GM23248 (cell line): Measurements from ENCODE around the gene AP4E1. TPM values are rescaled to one million over a fixed set of nuclear protein-coding genes. Genes with fewer than 3 reads are reported as not detected.

Experiments used
- DNase-seq: peaks from one replicate; pipeline ENCODE4 v3.0.0-alpha.2; 2015
- H2AFZ ChIP-seq: fragments of 200-600 bp; sonication (generic); 2 replicates; pipeline ENCODE4 v1.6.1; 2016; ENCODE audit warnings: antibody characterized with exemption
- H3F3A ChIP-seq: fragments of 200-600 bp; sonication (generic); 2 replicates; pipeline ENCODE4 v1.6.1; 2016; ENCODE audit warnings: mild to moderate bottlenecking, antibody characterized with exemption, mixed run types; ENCODE audit not compliant: insufficient read depth
- H3K27ac ChIP-seq: fragments of 200-600 bp; sonication (generic); 2 replicates; pipeline ENCODE4 v1.5.1; 2016; ENCODE audit warnings: mild to moderate bottlenecking
- H3K27me3 ChIP-seq: fragments of 200-600 bp; sonication (generic); replicated peaks from 2 replicates; pipeline ENCODE4 v1.6.1; 2016; ENCODE audit warnings: mild to moderate bottlenecking; ENCODE audit not compliant: insufficient read depth
- H3K36me3 ChIP-seq: fragments of 200-600 bp; sonication (generic); 2 replicates; pipeline ENCODE4 v1.6.1; 2016; ENCODE audit warnings: low read depth, mild to moderate bottlenecking
- H3K4me1 ChIP-seq: fragments of 200-600 bp; sonication (generic); 2 replicates; pipeline ENCODE4 v1.6.1; 2016; ENCODE audit warnings: mild to moderate bottlenecking; ENCODE audit not compliant: insufficient read depth
- H3K4me2 ChIP-seq: fragments of 200-600 bp; sonication (generic); one replicate; pipeline ENCODE4 v1.6.1; 2016; ENCODE audit warnings: mild to moderate bottlenecking; ENCODE audit not compliant: unreplicated experiment
- H3K4me3 ChIP-seq: fragments of 200-600 bp; sonication (generic); 2 replicates; pipeline ENCODE4 v1.5.1; 2016; ENCODE audit warnings: mild to moderate bottlenecking
- H3K79me2 ChIP-seq: fragments of 200-600 bp; sonication (generic); 2 replicates; pipeline ENCODE4 v1.6.1; 2016; ENCODE audit warnings: mild to moderate bottlenecking; ENCODE audit not compliant: insufficient read depth
- H3K9ac ChIP-seq: fragments of 200-600 bp; sonication (generic); 2 replicates; pipeline ENCODE4 v1.6.1; 2016; ENCODE audit warnings: mild to moderate bottlenecking
- H3K9me2 ChIP-seq: fragments of 200-600 bp; sonication (generic); 2 replicates; pipeline ENCODE4 v1.6.1; 2016; ENCODE audit warnings: mixed run types, mild to moderate bottlenecking, moderate library complexity; ENCODE audit not compliant: insufficient read depth
- H3K9me3 ChIP-seq: fragments of 200-600 bp; sonication (generic); one replicate; pipeline ENCODE4 v1.6.1; 2017; ENCODE audit warnings: low read depth
- H4K20me1 ChIP-seq: fragments of 200-600 bp; sonication (generic); 2 replicates; pipeline ENCODE4 v1.6.0; 2016; ENCODE audit not compliant: insufficient read depth
- EZH2 ChIP-seq: fragments of 200-600 bp; sonication (generic); IDR thresholded peaks from 2 replicates; pipeline ENCODE4 v1.6.1; 2018; ENCODE audit warnings: antibody characterized with exemption, mild to moderate bottlenecking; ENCODE audit not compliant: insufficient read depth, poor library complexity, severe bottlenecking
- EZH2phosphoT487 ChIP-seq: fragments of 200-600 bp; sonication (generic); IDR thresholded peaks from 2 replicates; pipeline ENCODE4 v1.6.1; 2018; ENCODE audit warnings: antibody characterized with exemption, moderate library complexity, mild to moderate bottlenecking, low read depth; ENCODE audit not compliant: insufficient read depth
- WGBS, 2 experiments: methylation state at CpG; one replicate each; pipeline ENCODE4 v1.1.6; 2015 to 2017; ENCODE audit warnings: low lambda C conversion rate in 2 of 2, low coverage in 1 of 2; ENCODE audit errors: missing lambda C conversion rate in 2 of 2; 5-methylcytosine and 5-hydroxymethylcytosine counted together
- in situ Hi-C: fragments of 300-500 bp; cut with MboI; formaldehyde crosslinking; loops from 2 replicates; pipeline ENCODE4 v1.15.0; 2020
- polyA plus RNA-seq: library from polyadenylated mRNA; unstranded; fragments of >200 nt; fragmentation: Nextera tagmentation; extraction: Ambion mirVana; gene quantifications from 2 replicates; pipeline ENCODE4 v1.2.1, GENCODE V29; 2016
- total RNA-seq: library from RNA; depleted of rRNA; stranded (reverse); fragments of >200 nt; shearing (Covaris generic); gene quantifications from 2 replicates; pipeline ENCODE4 v1.2.3, GENCODE V29; 2014

Gene AP4E1
- total and polyA plus RNA-seq, 2 experiments from 2014 or later: 6.2 to 15.0 TPM

DNA sequence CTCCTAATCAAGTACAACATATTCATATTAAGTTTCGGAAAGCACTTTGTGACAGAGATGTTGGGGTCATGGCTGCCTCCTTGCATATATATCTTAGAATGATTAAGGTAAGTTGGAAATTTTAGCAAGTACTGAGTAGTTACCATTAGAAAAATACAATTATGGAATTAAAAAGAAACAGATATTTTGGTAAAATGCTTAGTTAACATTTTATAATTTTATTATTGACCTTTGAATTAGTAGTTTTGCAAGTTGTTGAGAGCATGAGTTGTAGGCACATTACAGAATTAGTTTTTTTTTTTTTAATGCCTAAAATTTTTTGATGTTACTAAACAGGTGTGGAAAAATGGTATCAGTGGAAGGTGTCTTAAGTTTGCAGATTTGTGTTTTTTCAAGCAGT, 20.6 kb downstream of the AP4E1 start:
- H3K4me3 ChIP-seq: no peak overlapping the region
- no peaks in the 10 kb centered on the region for H3K79me2 ChIP-seq
- peaks cover 62% of the 10 kb centered on the region for H3K36me3 ChIP-seq
- no peak overlapping the region for H3K27ac ChIP-seq
- H4K20me1 ChIP-seq: no peaks in the 10 kb centered on the region
- in situ Hi-C loops: loop anchor here (25.0 kb wide), 1 partner anchor 458 kb away; no protein-coding TSS in a partner anchor
- H3K9me3 ChIP-seq: no peaks in the 10 kb centered on the region
- WGBS, 2 experiments: 98 to 100% methylated on average over 1 of the region's 1 CpG
- H2AFZ ChIP-seq: no peak overlapping the region
- DNase-seq: no peak
- H3F3A ChIP-seq: no peaks in the 10 kb centered on the region
- no peaks in the 10 kb centered on the region for H3K9me2 ChIP-seq
- no peak overlapping the region for H3K9ac ChIP-seq
- H3K27me3 ChIP-seq: no peaks in the 10 kb centered on the region
- H3K4me1 ChIP-seq: no peaks in the 10 kb centered on the region
- no peak overlapping the region for H3K4me2 ChIP-seq
- TF ChIP-seq EZH2: no peak
- no peak for TF ChIP-seq EZH2phosphoT487

- WGBS, 2 experiments: 94 to 100% methylated on average over 1 of the region's 1 CpG
- no peaks in the 10 kb centered on the region for H3K27me3 ChIP-seq
- in situ Hi-C loops: loop anchor here (25.0 kb wide), 1 partner anchor 457 kb away; no protein-coding TSS in a partner anchor
Measured at GRCh38 chr15:50930792-50931191, 22.3 kb downstream of the AP4E1 start.

DNA sequence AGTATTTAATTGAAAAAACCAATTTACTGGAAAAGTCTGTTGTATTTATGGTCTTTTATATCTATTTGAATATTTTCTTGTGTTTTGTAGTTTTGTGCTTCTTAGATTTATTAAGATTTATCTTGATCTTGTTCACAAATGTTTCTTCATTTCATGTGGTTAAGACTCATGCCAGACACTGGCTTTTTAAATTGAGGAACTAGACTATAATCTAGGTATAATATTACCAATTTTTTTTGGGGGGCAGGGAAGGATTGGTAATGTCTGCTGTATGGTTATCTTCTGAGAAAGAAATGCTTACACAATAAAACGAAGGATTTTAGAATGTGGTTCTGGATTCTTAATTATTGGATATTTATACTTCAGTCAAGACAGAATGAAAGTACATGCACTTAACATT, 24.9 kb downstream of the AP4E1 start:
- H3F3A ChIP-seq: no peaks in the 10 kb centered on the region
- TF ChIP-seq EZH2phosphoT487: no peak
- TF ChIP-seq EZH2: no peak
- no peaks in the 10 kb centered on the region for H3K27me3 ChIP-seq
- H3K9me3 ChIP-seq: no peaks in the 10 kb centered on the region
- H3K4me1 ChIP-seq: no peaks in the 10 kb centered on the region
- H3K4me2 ChIP-seq: no peak overlapping the region
- no peak overlapping the region for H3K27ac ChIP-seq
- no peak overlapping the region for H3K4me3 ChIP-seq
- no peaks in the 10 kb centered on the region for H4K20me1 ChIP-seq
- H2AFZ ChIP-seq: no peak overlapping the region
- no peak overlapping the region for H3K9ac ChIP-seq
- in situ Hi-C loops: loop anchor here (25.0 kb wide), 1 partner anchor 454 kb away; no protein-coding TSS in a partner anchor
- no peaks in the 10 kb centered on the region for H3K79me2 ChIP-seq
- no peak for DNase-seq
- peaks cover 45% of the 10 kb centered on the region for H3K36me3 ChIP-seq
- 90 to 100% methylated on average over 1 of the region's 1 CpG for WGBS, 2 experiments
- H3K9me2 ChIP-seq: no peaks in the 10 kb centered on the region

More at GRCh38 chr15:50930792-50931191, 22.3 kb downstream of the AP4E1 start:
- H3K36me3 ChIP-seq: peaks cover 63% of the 10 kb centered on the region
- H3K9me2 ChIP-seq: no peaks in the 10 kb centered on the region
- no peak overlapping the region for H3K27ac ChIP-seq
- H3K9me3 ChIP-seq: no peaks in the 10 kb centered on the region
- H3K4me2 ChIP-seq: no peak overlapping the region
- no peak overlapping the region for H3K4me3 ChIP-seq
- H4K20me1 ChIP-seq: no peaks in the 10 kb centered on the region
- no peak overlapping the region for H2AFZ ChIP-seq
- H3K9ac ChIP-seq: no peak overlapping the region
- no peaks in the 10 kb centered on the region for H3F3A ChIP-seq
- TF ChIP-seq EZH2 (no peak), EZH2phosphoT487 (no peak)
- H3K4me1 ChIP-seq: no peaks in the 10 kb centered on the region
- no peak for DNase-seq
- H3K79me2 ChIP-seq: no peaks in the 10 kb centered on the region

DNA sequence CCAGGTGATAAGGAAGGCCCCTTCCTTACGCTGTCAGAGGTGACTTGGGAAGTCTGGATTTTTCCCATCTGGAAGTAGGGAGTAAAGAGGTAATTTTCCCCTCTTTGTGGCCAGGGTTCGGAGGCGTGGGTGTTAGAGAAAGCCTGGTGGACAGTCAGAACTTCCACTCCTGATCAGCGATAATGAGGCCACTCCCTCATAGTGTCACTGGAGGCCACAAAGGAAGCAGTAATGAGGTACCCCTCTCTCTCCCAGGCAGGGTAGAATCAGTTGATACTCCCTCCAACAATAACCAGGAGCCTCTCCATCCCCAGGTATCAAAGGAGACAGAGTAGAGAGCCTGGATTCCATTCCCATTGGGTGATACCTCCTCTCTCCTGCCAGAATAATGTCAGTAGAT, 30.0 kb downstream of the AP4E1 start:
- no peak overlapping the region for H3K4me3 ChIP-seq
- no peaks in the 10 kb centered on the region for H3K9me2 ChIP-seq
- no peaks in the 10 kb centered on the region for H3K27me3 ChIP-seq
- no peaks in the 10 kb centered on the region for H3K79me2 ChIP-seq
- H3K9ac ChIP-seq: no peak overlapping the region
- no peak overlapping the region for H3K4me2 ChIP-seq
- H2AFZ ChIP-seq: no peak overlapping the region
- in situ Hi-C loops: loop anchor here (25.0 kb wide), 1 partner anchor 449 kb away; no protein-coding TSS in a partner anchor
- TF ChIP-seq EZH2 (no peak), EZH2phosphoT487 (no peak)
- no peaks in the 10 kb centered on the region for H4K20me1 ChIP-seq
- H3K9me3 ChIP-seq: no peaks in the 10 kb centered on the region
- peaks cover 25% of the 10 kb centered on the region; the same call in 1 of the 2 replicates for H3K36me3 ChIP-seq
- H3F3A ChIP-seq: peaks cover 5% of the 10 kb centered on the region; the same call in 1 of the 2 replicates
- 96 to 100% methylated on average over 4 of the region's 4 CpGs for WGBS, 2 experiments
- DNase-seq: no peak
- peaks cover 13% of the 10 kb centered on the region for H3K4me1 ChIP-seq
- H3K27ac ChIP-seq: no peak overlapping the region

DNA sequence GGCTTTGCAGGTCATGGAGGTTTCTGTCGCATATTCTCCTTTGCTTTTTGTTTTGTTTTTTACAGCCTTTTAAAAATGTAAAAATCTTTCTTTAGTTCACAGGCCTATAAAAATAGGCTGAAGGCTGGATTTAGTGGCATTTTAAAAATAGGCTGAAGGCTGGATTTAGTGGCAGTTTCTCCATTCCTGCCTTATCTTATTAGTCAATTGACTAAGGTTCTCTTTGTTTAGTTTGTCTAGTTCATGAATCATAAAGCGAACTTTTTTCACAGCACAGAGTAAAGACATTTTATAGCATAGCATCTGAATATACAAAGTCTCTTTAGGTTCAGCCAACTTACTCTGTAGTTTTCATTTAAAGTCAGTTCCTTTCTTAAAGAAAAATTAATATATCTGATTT, 31.4 kb downstream of the AP4E1 start:
- peak; percentile 43 for DNase-seq
- in situ Hi-C loops: loop anchor here (25.0 kb wide), 1 partner anchor 447 kb away; no protein-coding TSS in a partner anchor
- no peak overlapping the region for H2AFZ ChIP-seq
- H3F3A ChIP-seq: peaks cover 13% of the 10 kb centered on the region
- H3K9me2 ChIP-seq: no peaks in the 10 kb centered on the region
- H3K9ac ChIP-seq: no peak overlapping the region
- no peaks in the 10 kb centered on the region for H3K9me3 ChIP-seq
- H3K4me2 ChIP-seq: no peak overlapping the region
- H4K20me1 ChIP-seq: no peaks in the 10 kb centered on the region
- TF ChIP-seq EZH2 (no peak), EZH2phosphoT487 (no peak)
- peaks cover 21% of the 10 kb centered on the region for H3K36me3 ChIP-seq
- no peak overlapping the region for H3K4me3 ChIP-seq
- WGBS, 2 experiments: 87 to 93% methylated on average over 2 of the region's 2 CpGs
- peaks cover 17% of the 10 kb centered on the region for H3K4me1 ChIP-seq
- no peaks in the 10 kb centered on the region for H3K27me3 ChIP-seq
- no peaks in the 10 kb centered on the region for H3K79me2 ChIP-seq
- H3K27ac ChIP-seq: peak overlapping the region; percentile 1; the same call in 1 of the 2 replicates
